Measurements from ENCODE around the gene RARB.

Gene RARB

GRCh38 chr3:25604107-25604805, 176.2 kb downstream of the RARB start:
- no peak for DNase-seq (ENCODE audit: low read depth)

- DNase-seq (ENCODE audit: low read depth), result no peak
Measured at GRCh38 chr3:25610167-25610566, 182.1 kb downstream of the RARB start.

GRCh38 chr3:25610779-25611178, 182.7 kb downstream of the RARB start:
- DNase-seq (ENCODE audit: low read depth), result no peak

GRCh38 chr3:25611193-25611592, 183.1 kb downstream of the RARB start:
- DNase-seq (ENCODE audit: low read depth), result no peak

GRCh38 chr3:25618028-25618427, 190.0 kb downstream of the RARB start:
- DNase-seq (ENCODE audit: low read depth), result no peak

- no peak for DNase-seq (ENCODE audit: low read depth)
Measured at GRCh38 chr3:25619382-25619781, 191.3 kb downstream of the RARB start.

- DNase-seq (ENCODE audit: low read depth), result no peak
Measured at GRCh38 chr3:25620493-25620892, 192.4 kb downstream of the RARB start.

- DNase-seq (ENCODE audit: low read depth), result no peak
Measured at GRCh38 chr3:25621087-25621486, 193.0 kb downstream of the RARB start.

- DNase-seq (ENCODE audit: low read depth), result no peak
Measured at GRCh38 chr3:25631989-25632388, 203.9 kb downstream of the RARB start.

GRCh38 chr3:25633919-25634318, 205.9 kb downstream of the RARB start:
- DNase-seq (ENCODE audit: low read depth), result no peak

GRCh38 chr3:25635038-25635437, 207.0 kb downstream of the RARB start:
- DNase-seq (ENCODE audit: low read depth), result no peak
